GM23338 (cell line): ENCODE data around the gene NECTIN1. TPM values are rescaled to one million over a fixed set of nuclear protein-coding genes. Genes with fewer than 3 reads are reported as not detected.

ENCODE experiments used
- ATAC-seq: fragments of 200-7000 bp; cut with Tn5 transposase; 3 replicates; pipeline ENCODE4 v1.9.1; 2020
- DNase-seq: peaks from one replicate; pipeline ENCODE4 v3.0.0-alpha.2; 2015; ENCODE audit warnings: low spot score
- H2AFZ ChIP-seq: fragments of 200-600 bp; sonication (generic); 2 replicates; pipeline ENCODE4 v1.8.0; 2016; ENCODE audit warnings: antibody characterized with exemption, mild to moderate bottlenecking, moderate library complexity
- H3F3A ChIP-seq: fragments of 200-600 bp; sonication (generic); replicated peaks from 2 replicates; pipeline ENCODE4 v1.8.0; 2017; ENCODE audit warnings: antibody characterized with exemption, mixed run types, low read depth
- H3K27ac ChIP-seq: fragments of 200-600 bp; sonication (generic); 2 replicates; pipeline ENCODE4 v1.6.1; 2016; ENCODE audit warnings: low read depth
- H3K27me3 ChIP-seq: fragments of 200-600 bp; sonication (generic); 2 replicates; pipeline ENCODE4 v1.8.0; 2016; ENCODE audit warnings: mild to moderate bottlenecking, mixed run types, moderate library complexity; ENCODE audit not compliant: insufficient read depth
- H3K36me3 ChIP-seq: fragments of 200-600 bp; sonication (generic); 2 replicates; pipeline ENCODE4 v1.8.0; 2016; ENCODE audit warnings: mild to moderate bottlenecking; ENCODE audit not compliant: insufficient read depth
- H3K4me1 ChIP-seq: fragments of 200-600 bp; sonication (generic); 2 replicates; pipeline ENCODE4 v1.8.0; 2016; ENCODE audit warnings: mild to moderate bottlenecking, moderate library complexity; ENCODE audit not compliant: insufficient read depth
- H3K4me2 ChIP-seq: fragments of 200-600 bp; sonication (generic); 2 replicates; pipeline ENCODE4 v1.7.1; 2017; ENCODE audit warnings: mixed run types
- H3K4me3 ChIP-seq: fragments of 200-600 bp; sonication (generic); 2 replicates; pipeline ENCODE4 v1.6.1; 2016; ENCODE audit warnings: mixed run types
- H3K79me2 ChIP-seq: fragments of 200-600 bp; sonication (generic); replicated peaks from 2 replicates; pipeline ENCODE4 v1.8.0; 2017; ENCODE audit warnings: mild to moderate bottlenecking; ENCODE audit not compliant: insufficient read depth
- H3K9me2 ChIP-seq: fragments of 200-600 bp; sonication (generic); 2 replicates; pipeline ENCODE4 v1.8.0; 2017; ENCODE audit not compliant: insufficient read depth
- H4K20me1 ChIP-seq: fragments of 200-600 bp; sonication (generic); replicated peaks from 2 replicates; pipeline ENCODE4 v1.8.0; 2017; ENCODE audit warnings: mild to moderate bottlenecking; ENCODE audit not compliant: insufficient read depth
- H3K27ac Mint-ChIP-seq: 2 replicates; pipeline ENCODE4 v1.8.0; 2020; ENCODE audit warnings: inconsistent platforms, mild to moderate bottlenecking, moderate library complexity, mixed read lengths
- H3K27me3 Mint-ChIP-seq: 3 replicates; pipeline ENCODE4 v1.8.0; 2022; ENCODE audit warnings: low read depth, mild to moderate bottlenecking, moderate library complexity, mixed read lengths, inconsistent platforms; ENCODE audit not compliant: insufficient read depth, poor library complexity
- H3K36me3 Mint-ChIP-seq: 3 replicates; pipeline ENCODE4 v1.8.0; 2021; ENCODE audit warnings: low read depth, mild to moderate bottlenecking, inconsistent platforms, moderate library complexity, mixed read lengths
- H3K4me1 Mint-ChIP-seq: 3 replicates; pipeline ENCODE4 v1.8.0; 2020; ENCODE audit warnings: mild to moderate bottlenecking, inconsistent platforms, mixed read lengths
- H3K4me3 Mint-ChIP-seq: 3 replicates; pipeline ENCODE4 v1.8.0; 2021; ENCODE audit warnings: moderate library complexity, mild to moderate bottlenecking, inconsistent platforms, mixed read lengths
- H3K9me3 Mint-ChIP-seq: 3 replicates; pipeline ENCODE4 v1.8.0; 2020; ENCODE audit warnings: moderate library complexity, mild to moderate bottlenecking, inconsistent platforms, mixed read lengths
- CREB1 ChIP-seq: fragments of 250-450 bp; sonication (Bioruptor Pico); IDR thresholded peaks from 2 replicates; pipeline ENCODE4 v1.5.0; 2020; ENCODE audit warnings: low read depth, mild to moderate bottlenecking, moderate library complexity
- CTCF ChIP-seq, 2 experiments: fragments of 200-600 bp in 1 of 2; sonication (generic) in 1 of 2; conservative IDR thresholded peaks; 2 replicates each; pipeline versions ENCODE4 v1.5.1 to v1.6.1; 2016 to 2017; ENCODE audit warnings: antibody characterized with exemption in 2 of 2, low read depth in 2 of 2, mild to moderate bottlenecking in 2 of 2, moderate library complexity in 1 of 2
- ETS1 ChIP-seq: IDR thresholded peaks from 2 replicates; pipeline ENCODE4 v1.6.1; 2016; ENCODE audit warnings: antibody characterized with exemption
- EZH2 ChIP-seq: fragments of 200-600 bp; sonication (generic); IDR thresholded peaks from one replicate; pipeline ENCODE4 v1.8.0; 2017; ENCODE audit warnings: antibody characterized with exemption, mild to moderate bottlenecking, low read depth; ENCODE audit not compliant: unreplicated experiment
- EZH2phosphoT487 ChIP-seq: fragments of 200-600 bp; sonication (generic); IDR thresholded peaks from one replicate; pipeline ENCODE4 v1.8.1; 2018; ENCODE audit warnings: antibody characterized with exemption; ENCODE audit not compliant: unreplicated experiment
- JUNB ChIP-seq: IDR thresholded peaks from one replicate; pipeline ENCODE4 v1.6.1; 2016; ENCODE audit warnings: antibody characterized with exemption; ENCODE audit not compliant: unreplicated experiment
- NANOG ChIP-seq: IDR thresholded peaks from 2 replicates; pipeline ENCODE4 v1.6.1; 2016; ENCODE audit warnings: antibody characterized with exemption, borderline replicate concordance
- POLR2AphosphoS5 ChIP-seq: IDR thresholded peaks from 2 replicates; pipeline ENCODE4 v1.6.1; 2016; ENCODE audit warnings: antibody characterized with exemption, low read depth
- REST ChIP-seq: IDR thresholded peaks from one replicate; pipeline ENCODE4 v1.6.1; 2018; ENCODE audit warnings: antibody characterized with exemption; ENCODE audit not compliant: unreplicated experiment
- STAT1 ChIP-seq: IDR thresholded peaks from one replicate; pipeline ENCODE4 v1.6.1; 2016; ENCODE audit warnings: antibody characterized with exemption; ENCODE audit not compliant: unreplicated experiment
- ZNF114 ChIP-seq: fragments of 250-450 bp; sonication (Bioruptor Pico); IDR thresholded peaks from 2 replicates; pipeline ENCODE4 v1.5.0; 2020; ENCODE audit warnings: mild to moderate bottlenecking, moderate library complexity
- ZNF331 ChIP-seq: fragments of 250-450 bp; sonication (Bioruptor Pico); IDR thresholded peaks from 2 replicates; pipeline ENCODE4 v1.5.0; 2020; ENCODE audit warnings: low read depth, mild to moderate bottlenecking, moderate library complexity
- ZNF462 ChIP-seq: fragments of 250-450 bp; sonication (Bioruptor Pico); IDR thresholded peaks from 2 replicates; pipeline ENCODE4 v1.5.0; 2020; ENCODE audit warnings: mild to moderate bottlenecking, moderate library complexity
- polyA plus RNA-seq: library from polyadenylated mRNA; unstranded; fragments of >200 nt; fragmentation: Nextera tagmentation; extraction: Ambion mirVana; gene quantifications from 2 replicates; pipeline ENCODE4 v1.2.1, GENCODE V29; 2016
- total RNA-seq: library from RNA; depleted of rRNA; stranded (reverse); fragments of >200 nt; shearing (Covaris generic); gene quantifications from 2 replicates; pipeline ENCODE4 v1.2.3, GENCODE V29; 2014

Gene NECTIN1
- total and polyA plus RNA-seq, 2 experiments from 2014 or later: 18.7 to 56.3 TPM

- Histone ChIP-seq H4K20me1 (peaks cover 20% of the 10 kb centered on the region), H3K36me3 (no peaks in the 10 kb centered on the region), H3K79me2 (peaks cover 48% of the 10 kb centered on the region), H3K27me3 (no peaks in the 10 kb centered on the region), H2AFZ (no peak overlapping the region), H3K4me1 (peaks cover 38% of the 10 kb centered on the region), H3K4me2 (peak overlapping the region; percentile 94), H3F3A (0 out of 2 replicates have a peak, but pooled peaks cover 4% of the 10 kb centered on the region), H3K27ac (no peak overlapping the region), H3K4me3 (peak overlapping the region; percentile 96), H3K9me2 (no peaks in the 10 kb centered on the region)
- peaks cover 46% of the 10 kb centered on the region for H3K4me1 Mint-ChIP-seq
- peaks cover 17% of the 10 kb centered on the region for H3K27me3 Mint-ChIP-seq
- H3K27ac Mint-ChIP-seq: peak overlapping the region; percentile 89
- no peaks in the 10 kb centered on the region for H3K9me3 Mint-ChIP-seq
- peaks cover 17% of the 10 kb centered on the region; the same call in 2 of the 3 replicates for H3K36me3 Mint-ChIP-seq
- peak overlapping the region; percentile 98 for H3K4me3 Mint-ChIP-seq
- ATAC-seq (no peak), DNase-seq (no peak)
- TF ChIP-seq NANOG (no peak), JUNB (no peak), POLR2AphosphoS5 (no peak; the same call in 1 of the 2 replicates), ZNF331 (CRISPR knock-in tag) (no peak), ETS1 (no peak), CTCF (conservative IDR thresholded peaks at IDR 0.05; ENCODE audit: low read depth in 2 of 2) (no peak), ZNF114 (CRISPR knock-in tag) (no peak), EZH2 (no peak), STAT1 (no peak), EZH2phosphoT487 (no peak), ZNF462 (CRISPR knock-in tag) (no peak), REST (no peak), CREB1 (no peak)
These were observed 781 bp downstream of the NECTIN1 start for GRCh38 chr11:119728211-119728626.
